HepG2 (cell line): ENCODE results near the gene FMO3. TPM values are rescaled to one million over a fixed set of nuclear protein-coding genes. Genes with fewer than 3 reads are reported as not detected.

ENCODE experiments used
- ATAC-seq: fragments of 200-7000 bp; cut with Tn5 transposase; 3 replicates; pipeline ENCODE4 v1.9.1; 2020; ENCODE audit warnings: mild to moderate bottlenecking, moderate library complexity
- BruUV-seq: library from RNA; stranded (reverse); fragments of 400-500 nt; replicated peaks from 2 replicates; lab custom pipeline; 2021; lab: Mats Ljungman, UMichigan
- CTCF ChIA-PET: fragments of 300-600 bp; formaldehyde crosslinking; extraction: SDS; loops from one replicate; lab custom pipeline; 2021; ENCODE audit warnings: low total read pairs, inconsistent platforms, low intra/inter-chr PET ratio; lab: Yijun Ruan, JAX
- POLR2A ChIA-PET: fragments of 350-600 bp; sonication (Branson Sonifier 250); formaldehyde crosslinking; loops from one replicate; lab custom pipeline; 2020; ENCODE audit warnings: antibody characterized with exemption, inconsistent platforms; lab: Yijun Ruan, JAX
- DNase-seq: peaks from one replicate; pipeline ENCODE4 v3.0.0-alpha.2; 2015; ENCODE audit warnings: low spot score
- FAIRE-seq: peaks from 3 replicates; lab custom pipeline; 2011; peaks lifted over from hg19 to GRCh38; lab: Jason Lieb, UNC
- H2AFZ ChIP-seq: one replicate; pipeline ENCODE4 v1.6.1; 2011; ENCODE audit warnings: low read length, inconsistent platforms
- H3K27ac ChIP-seq: fragments of 300-600 bp; 3 replicates; pipeline ENCODE4 v1.8.0; 2011; ENCODE audit warnings: mixed run types, mild to moderate bottlenecking, mixed read lengths, low read length, inconsistent platforms; ENCODE audit not compliant: insufficient read depth; ENCODE audit errors: extremely low read length
- H3K27me3 ChIP-seq, 2 experiments: fragments of 200-600 bp in 1 of 2; 2 replicates in 1 of 2; 3 replicates in 1 of 2; pipeline versions ENCODE4 v1.6.0 to v1.8.0; 2011; ENCODE audit warnings: low read length in 2 of 2, mild to moderate bottlenecking in 2 of 2, moderate library complexity in 2 of 2, inconsistent platforms in 1 of 2; ENCODE audit not compliant: insufficient read depth in 2 of 2, control insufficient read depth in 1 of 2
- H3K36me3 ChIP-seq, 2 experiments: fragments of 200-600 bp in 1 of 2; replicated peaks in 1 of 2; 2 replicates in 1 of 2; 3 replicates in 1 of 2; pipeline versions ENCODE4 v1.5.1 to v1.8.0; 2011; ENCODE audit warnings: low read length in 2 of 2, inconsistent platforms in 1 of 2; ENCODE audit not compliant: insufficient read depth in 2 of 2, control insufficient read depth in 1 of 2
- H3K4me1 ChIP-seq: 2 replicates; pipeline ENCODE4 v1.5.1; 2012; ENCODE audit warnings: low read length, inconsistent platforms; ENCODE audit not compliant: insufficient read depth
- H3K4me2 ChIP-seq: 2 replicates; pipeline ENCODE4 v1.6.0; 2011; ENCODE audit warnings: low read depth, low read length, inconsistent platforms
- H3K4me3 ChIP-seq, 3 experiments: fragments of 200-600 bp in 1 of 3; sonication (generic), shearing (Covaris generic) in 1 of 3; replicated peaks in 1 of 3; 2 replicates each; pipeline ENCODE4 v1.5.1; 2011 to 2016; ENCODE audit warnings: low read length in 3 of 3, inconsistent platforms in 2 of 3, low read depth in 2 of 3, mild to moderate bottlenecking in 2 of 3, control low read depth in 1 of 3, mixed read lengths in 1 of 3; ENCODE audit not compliant: insufficient read depth in 1 of 3
- H3K79me2 ChIP-seq: one replicate; pipeline ENCODE4 v1.6.1; 2011; ENCODE audit warnings: low read length, inconsistent platforms; ENCODE audit not compliant: insufficient read depth
- H3K9ac ChIP-seq: 2 replicates; pipeline ENCODE4 v1.6.0; 2011; ENCODE audit warnings: mild to moderate bottlenecking, low read depth, low read length, inconsistent platforms; ENCODE audit not compliant: insufficient read depth
- H3K9me3 ChIP-seq: 2 replicates; pipeline ENCODE4 v1.5.1; 2012; ENCODE audit warnings: mild to moderate bottlenecking, low read length
- H4K20me1 ChIP-seq: 2 replicates; pipeline ENCODE4 v1.6.0; 2011; ENCODE audit warnings: inconsistent platforms, mild to moderate bottlenecking, low read length, moderate library complexity; ENCODE audit not compliant: insufficient read depth
- NR2F6 ChIP-seq, 2 experiments: IDR thresholded peaks; 2 replicates each; pipeline ENCODE4 v1.6.1; 2016; ENCODE audit warnings: antibody characterized with exemption in 1 of 2, mild to moderate bottlenecking in 1 of 2
- TOPORS ChIP-seq: sonication (generic); formaldehyde crosslinking; IDR thresholded peaks from 2 replicates; pipeline ENCODE4 v1.8.0; 2023; ENCODE audit warnings: mild to moderate bottlenecking, missing genetic modification reagents
- WGBS: methylation state at CpG from one replicate; pipeline ENCODE4 v1.1.6; 2017; ENCODE audit warnings: low lambda C conversion rate; 5-methylcytosine and 5-hydroxymethylcytosine counted together
- in situ Hi-C: cut with HindIII; loops from 2 replicates; pipeline ENCODE4 v1.10.0; 2017; ENCODE audit warnings: low pct_unique_long_range_greater_than_20kb; ENCODE audit not compliant: extremely low pct_ligation_motif_present
- intact Hi-C: fragments of 100-400 bp; cut with micrococcal nuclease; formaldehyde crosslinking; loops from one replicate; pipeline ENCODE4 v1.10.0; 2022; ENCODE audit not compliant: unreplicated experiment
- polyA plus RNA-seq, 8 experiments: library from polyadenylated mRNA; depleted of rRNA in 3 of 8; stranded (reverse) in 7 of 8; unstranded in 1 of 8; fragments of >200 nt; fragmentation: Illumina TruSeq in 4 of 8; extraction: Trizol in 4 of 8; gene quantifications; 2 replicates each; pipeline versions ENCODE4 v1.2.1 to v1.2.3, GENCODE V29; 2011 to 2016; ENCODE audit warnings: low read depth in 4 of 8, missing spikeins in 1 of 8, mixed read lengths in 1 of 8; ENCODE audit not compliant: insufficient read depth in 1 of 8
- total RNA-seq, 5 experiments: library from RNA; depleted of rRNA; stranded (reverse); fragments of >200 nt; fragmentation: Illumina TruSeq; extraction: Trizol; gene quantifications; 2 replicates each; pipeline ENCODE4 v1.2.3, GENCODE V29; 2016; ENCODE audit warnings: low read depth in 1 of 5
- TF ChIP-seq, protein P1 (sequence below): sonication (generic); formaldehyde crosslinking; IDR thresholded peaks from 2 replicates; pipeline ENCODE4 v1.8.0; 2022; ENCODE audit warnings: missing genetic modification reagents, mild to moderate bottlenecking, inconsistent platforms, borderline replicate concordance
- TF ChIP-seq, protein P2 (sequence below): sonication (generic); formaldehyde crosslinking; IDR thresholded peaks from 2 replicates; pipeline ENCODE4 v1.5.1; 2020; ENCODE audit warnings: mild to moderate bottlenecking, moderate library complexity, missing genetic modification reagents
- TF ChIP-seq, protein P3 (sequence below): IDR thresholded peaks from 2 replicates; pipeline ENCODE4 v1.4.0; 2020; ENCODE audit warnings: mild to moderate bottlenecking, missing genetic modification reagents
- TF ChIP-seq, protein P4 (sequence below): sonication (generic); formaldehyde crosslinking; IDR thresholded peaks from 2 replicates; pipeline ENCODE4 v1.4.0; 2020; ENCODE audit warnings: missing genetic modification reagents
- TF ChIP-seq, protein P5 (sequence below): sonication (generic); formaldehyde crosslinking; IDR thresholded peaks from 2 replicates; pipeline ENCODE4 v1.5.1; 2020; ENCODE audit warnings: mild to moderate bottlenecking, missing genetic modification reagents
- TF ChIP-seq, protein P6 (sequence below): sonication (generic); formaldehyde crosslinking; IDR thresholded peaks from 2 replicates; pipeline ENCODE4 v1.5.0; 2020; ENCODE audit warnings: missing genetic modification reagents

FMO3 gene
- total and polyA plus RNA-seq, 2 of the 13 experiments (the other 11 are each of a cell fraction or from before 2014, with no cell fraction given) = not detected

DNA sequence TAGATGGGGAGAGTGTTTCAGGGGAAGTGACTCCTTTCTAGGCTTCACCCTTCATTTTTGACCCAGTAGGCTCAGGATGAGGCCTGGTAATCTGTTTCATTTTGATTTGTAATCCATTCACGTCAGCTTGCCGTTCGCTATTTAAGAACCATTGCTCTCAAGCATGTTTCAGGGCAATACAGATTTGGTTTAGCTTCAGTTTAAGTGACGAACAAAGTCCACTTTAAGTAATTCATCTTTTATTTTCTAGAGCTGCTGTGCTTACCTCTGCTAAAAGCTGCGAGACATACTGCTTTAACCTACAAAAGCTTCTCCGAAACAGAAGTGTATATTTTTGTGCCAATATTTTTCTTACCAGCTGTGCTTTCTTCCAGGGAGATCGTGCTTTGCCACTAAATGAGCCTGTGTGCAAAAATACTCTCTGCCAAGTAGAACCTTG is 8.9 kb upstream of the FMO3 start:
- Histone ChIP-seq H3K4me3 (no peak overlapping the region), H2AFZ (no peak overlapping the region), H3K9me3 (no peaks in the 10 kb centered on the region), H3K79me2 (no peaks in the 10 kb centered on the region), H3K9ac (no peak overlapping the region), H4K20me1 (no peaks in the 10 kb centered on the region), H3K4me1 (no peaks in the 10 kb centered on the region), H3K27ac (no peak overlapping the region), H3K36me3 (no peaks in the 10 kb centered on the region), H3K27me3 (no peaks in the 10 kb centered on the region), H3K4me2 (no peak overlapping the region)
- intact Hi-C loops = loop anchor here (1.0 kb wide), 1 partner anchor 145 kb away; no protein-coding TSS in a partner anchor
- DNase-seq (no peak), FAIRE-seq (no peak), ATAC-seq (no peak)
- WGBS = 28% methylated on average over 7 of the region's 7 CpGs
- BruUV-seq = no TSS peak
- CTCF ChIA-PET = interaction anchor here (0.9 to 1.6 kb wide), 2 partner anchors 106 to 145 kb away, joined by 3 to 5 read pairs; no protein-coding TSS in a partner anchor
- POLR2A ChIA-PET = no interaction called here
- in situ Hi-C loops = no loop called here
- TF ChIP-seq, protein P1, sequence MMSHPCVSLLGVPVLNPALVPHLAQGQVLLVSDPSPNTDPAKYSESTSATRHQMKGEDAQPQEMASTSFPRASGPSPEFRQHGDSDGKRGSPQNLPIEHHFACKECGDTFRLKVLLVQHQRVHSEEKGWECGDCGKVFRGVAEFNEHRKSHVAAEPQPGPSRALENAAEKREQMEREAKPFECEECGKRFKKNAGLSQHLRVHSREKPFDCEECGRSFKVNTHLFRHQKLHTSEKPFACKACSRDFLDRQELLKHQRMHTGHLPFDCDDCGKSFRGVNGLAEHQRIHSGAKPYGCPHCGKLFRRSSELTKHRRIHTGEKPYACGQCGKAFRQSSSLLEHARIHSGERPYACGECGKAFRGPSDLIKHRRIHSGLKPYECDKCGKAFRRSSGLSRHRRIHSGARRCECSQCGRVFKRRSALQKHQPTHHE = no peak
- TF ChIP-seq, protein P2, sequence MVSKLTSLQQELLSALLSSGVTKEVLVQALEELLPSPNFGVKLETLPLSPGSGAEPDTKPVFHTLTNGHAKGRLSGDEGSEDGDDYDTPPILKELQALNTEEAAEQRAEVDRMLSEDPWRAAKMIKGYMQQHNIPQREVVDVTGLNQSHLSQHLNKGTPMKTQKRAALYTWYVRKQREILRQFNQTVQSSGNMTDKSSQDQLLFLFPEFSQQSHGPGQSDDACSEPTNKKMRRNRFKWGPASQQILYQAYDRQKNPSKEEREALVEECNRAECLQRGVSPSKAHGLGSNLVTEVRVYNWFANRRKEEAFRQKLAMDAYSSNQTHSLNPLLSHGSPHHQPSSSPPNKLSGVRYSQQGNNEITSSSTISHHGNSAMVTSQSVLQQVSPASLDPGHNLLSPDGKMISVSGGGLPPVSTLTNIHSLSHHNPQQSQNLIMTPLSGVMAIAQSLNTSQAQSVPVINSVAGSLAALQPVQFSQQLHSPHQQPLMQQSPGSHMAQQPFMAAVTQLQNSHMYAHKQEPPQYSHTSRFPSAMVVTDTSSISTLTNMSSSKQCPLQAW = no peak
- TF ChIP-seq NR2F6 (IDR thresholded peaks at IDR 0.05) (no peak), NR2F6 (CRISPR knock-in tag; IDR thresholded peaks at IDR 0.05) (no peak), TOPORS (CRISPR knock-in tag) (no peak)
- TF ChIP-seq, protein P3, sequence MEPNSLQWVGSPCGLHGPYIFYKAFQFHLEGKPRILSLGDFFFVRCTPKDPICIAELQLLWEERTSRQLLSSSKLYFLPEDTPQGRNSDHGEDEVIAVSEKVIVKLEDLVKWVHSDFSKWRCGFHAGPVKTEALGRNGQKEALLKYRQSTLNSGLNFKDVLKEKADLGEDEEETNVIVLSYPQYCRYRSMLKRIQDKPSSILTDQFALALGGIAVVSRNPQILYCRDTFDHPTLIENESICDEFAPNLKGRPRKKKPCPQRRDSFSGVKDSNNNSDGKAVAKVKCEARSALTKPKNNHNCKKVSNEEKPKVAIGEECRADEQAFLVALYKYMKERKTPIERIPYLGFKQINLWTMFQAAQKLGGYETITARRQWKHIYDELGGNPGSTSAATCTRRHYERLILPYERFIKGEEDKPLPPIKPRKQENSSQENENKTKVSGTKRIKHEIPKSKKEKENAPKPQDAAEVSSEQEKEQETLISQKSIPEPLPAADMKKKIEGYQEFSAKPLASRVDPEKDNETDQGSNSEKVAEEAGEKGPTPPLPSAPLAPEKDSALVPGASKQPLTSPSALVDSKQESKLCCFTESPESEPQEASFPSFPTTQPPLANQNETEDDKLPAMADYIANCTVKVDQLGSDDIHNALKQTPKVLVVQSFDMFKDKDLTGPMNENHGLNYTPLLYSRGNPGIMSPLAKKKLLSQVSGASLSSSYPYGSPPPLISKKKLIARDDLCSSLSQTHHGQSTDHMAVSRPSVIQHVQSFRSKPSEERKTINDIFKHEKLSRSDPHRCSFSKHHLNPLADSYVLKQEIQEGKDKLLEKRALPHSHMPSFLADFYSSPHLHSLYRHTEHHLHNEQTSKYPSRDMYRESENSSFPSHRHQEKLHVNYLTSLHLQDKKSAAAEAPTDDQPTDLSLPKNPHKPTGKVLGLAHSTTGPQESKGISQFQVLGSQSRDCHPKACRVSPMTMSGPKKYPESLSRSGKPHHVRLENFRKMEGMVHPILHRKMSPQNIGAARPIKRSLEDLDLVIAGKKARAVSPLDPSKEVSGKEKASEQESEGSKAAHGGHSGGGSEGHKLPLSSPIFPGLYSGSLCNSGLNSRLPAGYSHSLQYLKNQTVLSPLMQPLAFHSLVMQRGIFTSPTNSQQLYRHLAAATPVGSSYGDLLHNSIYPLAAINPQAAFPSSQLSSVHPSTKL (CRISPR knock-in tag) = no peak
- TF ChIP-seq, protein P4, sequence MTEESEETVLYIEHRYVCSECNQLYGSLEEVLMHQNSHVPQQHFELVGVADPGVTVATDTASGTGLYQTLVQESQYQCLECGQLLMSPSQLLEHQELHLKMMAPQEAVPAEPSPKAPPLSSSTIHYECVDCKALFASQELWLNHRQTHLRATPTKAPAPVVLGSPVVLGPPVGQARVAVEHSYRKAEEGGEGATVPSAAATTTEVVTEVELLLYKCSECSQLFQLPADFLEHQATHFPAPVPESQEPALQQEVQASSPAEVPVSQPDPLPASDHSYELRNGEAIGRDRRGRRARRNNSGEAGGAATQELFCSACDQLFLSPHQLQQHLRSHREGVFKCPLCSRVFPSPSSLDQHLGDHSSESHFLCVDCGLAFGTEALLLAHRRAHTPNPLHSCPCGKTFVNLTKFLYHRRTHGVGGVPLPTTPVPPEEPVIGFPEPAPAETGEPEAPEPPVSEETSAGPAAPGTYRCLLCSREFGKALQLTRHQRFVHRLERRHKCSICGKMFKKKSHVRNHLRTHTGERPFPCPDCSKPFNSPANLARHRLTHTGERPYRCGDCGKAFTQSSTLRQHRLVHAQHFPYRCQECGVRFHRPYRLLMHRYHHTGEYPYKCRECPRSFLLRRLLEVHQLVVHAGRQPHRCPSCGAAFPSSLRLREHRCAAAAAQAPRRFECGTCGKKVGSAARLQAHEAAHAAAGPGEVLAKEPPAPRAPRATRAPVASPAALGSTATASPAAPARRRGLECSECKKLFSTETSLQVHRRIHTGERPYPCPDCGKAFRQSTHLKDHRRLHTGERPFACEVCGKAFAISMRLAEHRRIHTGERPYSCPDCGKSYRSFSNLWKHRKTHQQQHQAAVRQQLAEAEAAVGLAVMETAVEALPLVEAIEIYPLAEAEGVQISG (CRISPR knock-in tag) = no peak
- TF ChIP-seq, protein P5, sequence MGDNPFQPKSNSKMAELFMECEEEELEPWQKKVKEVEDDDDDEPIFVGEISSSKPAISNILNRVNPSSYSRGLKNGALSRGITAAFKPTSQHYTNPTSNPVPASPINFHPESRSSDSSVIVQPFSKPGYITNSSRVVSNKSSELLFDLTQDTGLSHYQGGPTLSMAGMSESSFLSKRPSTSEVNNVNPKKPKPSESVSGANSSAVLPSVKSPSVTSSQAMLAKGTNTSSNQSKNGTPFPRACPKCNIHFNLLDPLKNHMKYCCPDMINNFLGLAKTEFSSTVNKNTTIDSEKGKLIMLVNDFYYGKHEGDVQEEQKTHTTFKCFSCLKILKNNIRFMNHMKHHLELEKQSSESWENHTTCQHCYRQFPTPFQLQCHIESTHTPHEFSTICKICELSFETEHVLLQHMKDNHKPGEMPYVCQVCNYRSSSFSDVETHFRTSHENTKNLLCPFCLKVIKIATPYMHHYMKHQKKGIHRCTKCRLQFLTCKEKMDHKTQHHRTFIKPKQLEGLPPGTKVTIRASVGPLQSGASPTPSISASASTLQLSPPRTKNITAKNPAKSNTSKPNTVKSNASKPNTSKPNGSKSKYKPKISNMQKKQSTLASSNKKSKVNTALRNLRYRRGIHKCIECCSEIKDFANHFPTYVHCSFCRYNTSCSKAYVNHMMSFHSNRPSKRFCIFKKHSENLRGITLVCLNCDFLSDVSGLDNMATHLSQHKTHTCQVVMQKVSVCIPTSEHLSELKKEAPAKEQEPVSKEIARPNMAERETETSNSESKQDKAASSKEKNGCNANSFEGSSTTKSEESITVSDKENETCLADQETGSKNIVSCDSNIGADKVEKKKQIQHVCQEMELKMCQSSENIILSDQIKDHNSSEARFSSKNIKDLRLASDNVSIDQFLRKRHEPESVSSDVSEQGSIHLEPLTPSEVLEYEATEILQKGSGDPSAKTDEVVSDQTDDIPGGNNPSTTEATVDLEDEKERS (CRISPR knock-in tag) = no peak
- TF ChIP-seq, protein P6, sequence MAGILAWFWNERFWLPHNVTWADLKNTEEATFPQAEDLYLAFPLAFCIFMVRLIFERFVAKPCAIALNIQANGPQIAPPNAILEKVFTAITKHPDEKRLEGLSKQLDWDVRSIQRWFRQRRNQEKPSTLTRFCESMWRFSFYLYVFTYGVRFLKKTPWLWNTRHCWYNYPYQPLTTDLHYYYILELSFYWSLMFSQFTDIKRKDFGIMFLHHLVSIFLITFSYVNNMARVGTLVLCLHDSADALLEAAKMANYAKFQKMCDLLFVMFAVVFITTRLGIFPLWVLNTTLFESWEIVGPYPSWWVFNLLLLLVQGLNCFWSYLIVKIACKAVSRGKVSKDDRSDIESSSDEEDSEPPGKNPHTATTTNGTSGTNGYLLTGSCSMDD (CRISPR knock-in tag) = no peak
